Upper lobe of left lung (tissue), 6 donors: ENCODE measurements around the gene SUPT4H1. TPM values are rescaled to one million over a fixed set of nuclear protein-coding genes. Genes with fewer than 3 reads are reported as not detected.

Experiments
- ATAC-seq, 2 donors: fragments of 200-7000 bp; cut with Tn5 transposase; one replicate each; pipeline ENCODE4 v1.9.1; 2022; ENCODE audit warnings: mild to moderate bottlenecking in 2 of 2, moderate library complexity in 2 of 2; ENCODE audit not compliant: low FRiP score in 2 of 2
- DNase-seq, 2 donors: peaks; one replicate each; pipeline ENCODE4 v3.0.0-alpha.2; 2019 to 2020
- H3K27ac ChIP-seq, 4 donors: fragments of 200-600 bp; sonication (generic); one replicate each; pipeline ENCODE4 v1.5.1; 2016 to 2019
- H3K27me3 ChIP-seq, 4 donors: fragments of 200-600 bp; sonication (generic); one replicate each; pipeline ENCODE4 v1.5.1; 2017 to 2019
- H3K36me3 ChIP-seq, 4 donors: fragments of 200-600 bp; sonication (generic); one replicate each; pipeline ENCODE4 v1.5.1; 2016 to 2019
- H3K4me1 ChIP-seq, 4 donors: fragments of 200-600 bp; sonication (generic); one replicate each; pipeline ENCODE4 v1.5.1; 2018 to 2019
- H3K4me3 ChIP-seq, 4 donors: fragments of 200-600 bp; sonication (generic); one replicate each; pipeline ENCODE4 v1.5.1; 2017 to 2019; ENCODE audit warnings: mild to moderate bottlenecking in 2 of 4, moderate library complexity in 1 of 4
- H3K9me3 ChIP-seq, 4 donors: fragments of 200-600 bp; sonication (generic); one replicate each; pipeline ENCODE4 v1.5.1; 2018 to 2019
- EP300 ChIP-seq, 4 donors: sonication (generic); formaldehyde crosslinking; IDR thresholded peaks; one replicate each; pipeline ENCODE4 v1.5.1; 2017; ENCODE audit warnings: antibody characterized with exemption in 4 of 4, control low read depth in 2 of 4
- POLR2A ChIP-seq, 4 donors: fragments of 450-650 bp; IDR thresholded peaks; one replicate each; pipeline ENCODE4 v1.5.1; 2016 to 2017; ENCODE audit warnings: antibody characterized with exemption in 4 of 4, mild to moderate bottlenecking in 2 of 4
- POLR2AphosphoS5 ChIP-seq, 2 donors: sonication (generic); formaldehyde crosslinking; IDR thresholded peaks; one replicate each; pipeline ENCODE4 v1.5.1; 2017; ENCODE audit warnings: antibody characterized with exemption in 2 of 2
- WGBS, 2 donors: methylation state at CpG; one replicate each; pipeline ENCODE4 v1.1.5; 2017 to 2018; 5-methylcytosine and 5-hydroxymethylcytosine counted together
- total RNA-seq, 6 donors: library from RNA; depleted of rRNA in 4 of 6; stranded (reverse); fragments of >200 nt in 4 of 6; gene quantifications; one replicate each; pipeline versions ENCODE4 v1.1.0 to v1.2.1, GENCODE V29; 2016 to 2021
- TF ChIP-seq, protein P1 (sequence below), 6 experiments: fragments of 450-650 bp in 4 of 6; fragments of 200-600 bp in 2 of 6; sonication (generic) in 2 of 6; IDR thresholded peaks; one replicate each; pipeline ENCODE4 v1.5.1; 2016 to 2019; ENCODE audit warnings: antibody characterized with exemption in 6 of 6
- donor health status: DM: no; HTN: no; CAD: no; lungs with moderate emphysema.
- donor health status: DM: no; HTN: yes; CAD: no; lungs with severe emphysema.

The SUPT4H1 gene
- total RNA-seq, 6 donors from 2014 or later, result 22.0 to 80.5 (median 40.4) TPM

DNA sequence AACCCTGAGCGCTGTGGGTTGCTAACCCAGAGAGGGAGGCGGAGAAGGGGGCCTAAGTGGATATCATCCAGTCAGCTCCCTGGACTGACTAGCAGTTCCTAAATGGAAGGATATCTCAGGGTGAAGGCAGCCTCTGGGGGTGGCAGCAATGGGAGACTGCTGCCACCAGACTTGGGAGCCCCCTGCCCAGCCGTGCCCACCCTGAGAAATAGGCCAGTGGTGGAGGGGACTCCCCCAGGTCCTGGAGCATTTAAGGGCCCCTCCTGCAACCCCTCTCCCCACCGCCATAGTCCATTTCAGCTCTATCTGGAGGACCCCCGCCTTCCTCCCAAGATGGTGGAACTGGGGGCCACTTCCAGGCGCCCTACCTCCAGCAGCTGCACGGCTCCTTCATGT is 31.8 kb downstream of the SUPT4H1 start:
- Histone ChIP-seq H3K27ac (no peak overlapping the region), H3K36me3 (no peaks in the 10 kb centered on the region), H3K9me3 (no peaks in the 10 kb centered on the region), H3K4me3 (no peak overlapping the region), H3K4me1 (peaks cover 4 to 16% (median 12%) of the 10 kb centered on the region in 4 donors), H3K27me3 (no peaks in the 10 kb centered on the region)
- ATAC-seq (no peak), DNase-seq (no peak)
- 88 to 99% methylated on average over 6 to 7 of the region's 7 CpGs for WGBS, 2 donors
- TF ChIP-seq POLR2A (IDR thresholded peaks at IDR 0.05) (no peak), POLR2AphosphoS5 (IDR thresholded peaks at IDR 0.05) (no peak), EP300 (IDR thresholded peaks at IDR 0.05) (no peak)
- TF ChIP-seq, protein P1, sequence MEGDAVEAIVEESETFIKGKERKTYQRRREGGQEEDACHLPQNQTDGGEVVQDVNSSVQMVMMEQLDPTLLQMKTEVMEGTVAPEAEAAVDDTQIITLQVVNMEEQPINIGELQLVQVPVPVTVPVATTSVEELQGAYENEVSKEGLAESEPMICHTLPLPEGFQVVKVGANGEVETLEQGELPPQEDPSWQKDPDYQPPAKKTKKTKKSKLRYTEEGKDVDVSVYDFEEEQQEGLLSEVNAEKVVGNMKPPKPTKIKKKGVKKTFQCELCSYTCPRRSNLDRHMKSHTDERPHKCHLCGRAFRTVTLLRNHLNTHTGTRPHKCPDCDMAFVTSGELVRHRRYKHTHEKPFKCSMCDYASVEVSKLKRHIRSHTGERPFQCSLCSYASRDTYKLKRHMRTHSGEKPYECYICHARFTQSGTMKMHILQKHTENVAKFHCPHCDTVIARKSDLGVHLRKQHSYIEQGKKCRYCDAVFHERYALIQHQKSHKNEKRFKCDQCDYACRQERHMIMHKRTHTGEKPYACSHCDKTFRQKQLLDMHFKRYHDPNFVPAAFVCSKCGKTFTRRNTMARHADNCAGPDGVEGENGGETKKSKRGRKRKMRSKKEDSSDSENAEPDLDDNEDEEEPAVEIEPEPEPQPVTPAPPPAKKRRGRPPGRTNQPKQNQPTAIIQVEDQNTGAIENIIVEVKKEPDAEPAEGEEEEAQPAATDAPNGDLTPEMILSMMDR (IDR thresholded peaks at IDR 0.05), result no peak

DNA sequence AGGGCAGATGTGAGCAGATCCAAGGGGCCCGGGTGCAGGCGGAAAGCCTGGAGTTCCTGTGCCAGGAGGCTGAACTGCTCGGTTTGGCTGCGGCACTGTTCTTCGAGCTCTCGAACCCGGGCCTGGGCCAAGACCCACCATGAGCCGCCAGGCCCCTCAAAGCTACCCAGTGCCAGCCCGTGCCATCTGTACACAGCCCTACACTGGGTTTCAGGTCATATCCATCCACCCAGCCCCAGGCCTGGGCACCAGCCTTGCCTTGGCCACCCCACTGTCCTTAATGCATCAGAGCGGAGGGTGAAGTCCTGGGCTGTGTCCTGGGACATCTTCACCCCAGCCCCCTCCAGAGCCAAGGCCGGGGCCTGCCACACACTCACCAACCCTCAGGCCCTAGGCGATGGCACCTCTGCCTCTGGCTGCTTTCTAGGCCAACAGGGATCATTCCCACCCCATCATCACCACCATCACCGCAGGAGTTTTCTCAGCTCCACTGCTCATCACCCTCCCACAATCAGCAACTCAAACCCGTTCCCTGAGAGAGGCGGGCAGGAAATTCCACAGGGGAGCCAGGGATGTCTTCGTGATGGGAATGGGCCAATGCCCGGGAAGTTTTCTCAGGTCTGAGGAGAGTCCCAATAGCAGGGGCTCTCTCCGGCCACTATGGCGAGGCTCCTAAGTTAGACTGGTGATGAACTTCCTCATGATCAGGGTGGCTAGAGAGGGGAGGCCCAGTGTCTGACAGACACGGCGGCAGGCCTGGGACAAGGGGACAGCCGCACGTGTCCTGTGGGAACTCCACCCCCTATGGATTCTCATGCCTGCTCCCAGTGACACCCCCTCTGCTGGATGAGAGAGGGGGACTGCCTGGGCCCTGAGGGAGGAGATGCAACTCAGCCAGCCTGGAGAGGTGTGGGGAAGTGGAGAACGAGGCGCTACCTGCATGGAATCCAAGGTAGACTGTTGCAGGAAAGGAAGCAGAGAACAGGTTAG is 32.5 kb downstream of the SUPT4H1 start:
- no peak for DNase-seq
- H3K9me3 ChIP-seq, result no peaks in the 10 kb centered on the region
- ATAC-seq, result no peak
- no peak overlapping the region for H3K4me3 ChIP-seq
- WGBS, 2 donors, result 77 to 86% methylated on average over 13 to 23 of the region's 25 CpGs
- no peak for TF ChIP-seq EP300 (IDR thresholded peaks at IDR 0.05)
- TF ChIP-seq POLR2AphosphoS5 (IDR thresholded peaks at IDR 0.05), result no peak
- TF ChIP-seq, protein P1 (IDR thresholded peaks at IDR 0.05), result no peak
- TF ChIP-seq POLR2A (IDR thresholded peaks at IDR 0.05), result no peak
- H3K27me3 ChIP-seq, result no peaks in the 10 kb centered on the region
- no peaks in the 10 kb centered on the region for H3K36me3 ChIP-seq
- peaks cover 0 to 9% (median 7%) of the 10 kb centered on the region in 4 donors for H3K4me1 ChIP-seq
- no peak overlapping the region for H3K27ac ChIP-seq

DNA sequence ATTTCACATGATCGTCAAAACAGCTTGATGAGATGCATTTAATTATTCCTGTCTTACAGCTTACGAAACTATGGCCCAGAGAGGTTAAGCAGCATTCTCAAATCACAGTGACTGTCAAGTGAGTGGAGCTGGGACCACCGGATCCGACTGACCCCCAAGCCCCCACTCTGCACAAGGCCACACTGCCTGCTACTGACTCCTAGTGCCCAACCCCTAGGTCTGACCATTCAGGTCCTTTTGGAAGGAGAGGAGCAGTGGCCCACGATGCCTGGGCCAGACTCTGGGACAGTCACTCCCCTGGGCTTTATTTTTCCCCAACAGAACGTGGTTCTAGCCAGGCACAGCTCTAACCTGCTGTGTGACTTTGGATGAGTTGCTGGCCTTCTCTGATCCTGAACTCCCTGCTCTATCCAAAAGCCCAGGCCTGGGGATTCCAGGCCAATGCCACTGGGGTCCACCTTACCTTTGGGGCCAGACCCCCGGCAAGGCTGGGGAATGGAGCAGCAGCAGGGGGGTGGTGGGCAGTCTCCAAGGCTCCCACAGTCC is 33.3 kb downstream of the SUPT4H1 start:
- no peaks in the 10 kb centered on the region for H3K27me3 ChIP-seq
- H3K36me3 ChIP-seq, result no peaks in the 10 kb centered on the region
- peaks cover 0 to 3% (median 1%) of the 10 kb centered on the region in 4 donors for H3K4me1 ChIP-seq
- H3K27ac ChIP-seq, result no peak overlapping the region
- no peaks in the 10 kb centered on the region for H3K9me3 ChIP-seq
- ATAC-seq, result no peak
- 84 to 87% methylated on average over 6 to 7 of the region's 7 CpGs for WGBS, 2 donors
- TF ChIP-seq EP300 (IDR thresholded peaks at IDR 0.05) (no peak), POLR2A (IDR thresholded peaks at IDR 0.05) (no peak), POLR2AphosphoS5 (IDR thresholded peaks at IDR 0.05) (no peak)
- TF ChIP-seq, protein P1 (IDR thresholded peaks at IDR 0.05), result no peak
- no peak for DNase-seq
- no peak overlapping the region for H3K4me3 ChIP-seq

DNA sequence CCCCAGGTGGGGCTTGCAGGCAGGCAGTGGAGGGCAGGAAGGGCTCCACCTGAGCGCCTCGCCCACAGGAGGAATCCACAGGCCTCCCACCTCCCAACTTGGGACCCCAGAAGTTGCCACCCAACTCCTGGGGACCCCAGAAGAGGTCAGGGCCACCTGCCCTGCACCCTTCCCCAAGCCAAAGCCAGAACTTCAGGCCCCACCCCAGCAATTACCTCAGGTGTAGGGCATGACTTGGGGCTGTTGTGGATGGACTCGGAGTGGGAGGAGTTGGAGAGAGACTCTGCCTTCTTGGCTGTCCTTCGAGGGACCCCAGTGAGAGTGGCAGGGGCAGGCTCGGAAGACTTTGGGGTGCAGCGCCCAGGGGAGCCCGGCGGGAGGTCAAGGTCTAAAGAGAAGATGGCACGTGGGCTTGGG is 33.9 kb downstream of the SUPT4H1 start:
- no peaks in the 10 kb centered on the region for H3K4me1 ChIP-seq
- 93 to 97% methylated on average over 7 of the region's 9 CpGs for WGBS, 2 donors
- TF ChIP-seq, protein P1 (IDR thresholded peaks at IDR 0.05), result no peak
- TF ChIP-seq EP300 (IDR thresholded peaks at IDR 0.05), result no peak
- no peak for TF ChIP-seq POLR2A (IDR thresholded peaks at IDR 0.05)
- no peaks in the 10 kb centered on the region for H3K27me3 ChIP-seq
- H3K27ac ChIP-seq, result no peak overlapping the region
- no peak overlapping the region for H3K4me3 ChIP-seq
- H3K36me3 ChIP-seq, result no peaks in the 10 kb centered on the region
- no peak for ATAC-seq
- DNase-seq, result peak in 1 of 2 donors; percentile 12
- H3K9me3 ChIP-seq, result no peaks in the 10 kb centered on the region
